Measurements from ENCODE around the gene KCTD3.

KCTD3 gene

DNA sequence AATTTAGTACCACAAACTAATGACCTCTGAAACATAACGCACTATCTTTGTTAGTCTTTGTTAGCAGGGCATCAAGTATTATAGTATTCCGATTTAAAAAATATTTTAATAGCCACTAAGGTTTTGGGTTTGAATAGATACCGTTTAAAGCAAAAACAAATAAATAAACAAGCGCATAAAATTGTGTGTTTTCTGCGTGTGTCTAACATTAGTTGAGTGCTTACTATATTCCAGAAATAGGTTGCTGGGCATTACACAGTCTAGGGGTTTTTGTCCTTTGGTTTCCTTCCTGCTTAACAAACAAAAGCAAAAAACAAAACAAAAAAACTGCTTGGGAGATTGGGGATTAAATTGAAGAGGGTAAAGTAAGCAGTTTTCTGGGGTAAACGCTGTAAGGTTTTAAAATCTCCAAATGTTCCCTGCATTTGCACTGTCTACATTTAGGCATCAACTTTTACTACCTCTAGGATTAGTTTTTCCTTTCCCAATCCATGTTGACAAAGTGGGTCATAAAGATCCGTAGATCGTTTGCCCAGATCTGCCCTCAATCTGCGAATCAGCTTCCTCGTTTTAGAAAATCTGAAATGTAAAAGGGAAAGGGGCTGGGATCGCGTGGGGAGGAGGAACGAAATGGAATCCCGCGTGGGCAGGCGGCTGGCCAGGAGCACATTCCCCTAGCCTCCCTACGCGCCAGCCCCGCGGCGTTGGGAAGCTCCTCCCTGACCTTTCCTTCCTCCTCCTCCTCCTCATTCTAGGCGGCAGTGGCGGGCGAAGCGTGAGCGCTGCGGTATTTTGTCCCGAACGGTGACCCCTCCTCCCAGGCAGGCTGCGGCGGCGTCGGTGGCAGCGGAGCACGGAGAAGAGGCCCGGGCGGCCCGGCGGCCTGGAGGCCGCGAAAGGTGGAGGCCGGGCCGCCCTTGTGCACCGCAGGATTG lies at the start of gene KCTD3:
KCTD3 (plus strand) TSS at position 749 of the 935 bp plus-strand sequence. CDS start 382 bp downstream, outside the sequence.
- peak; percentile 44 for DNase-seq (ENCODE audit: extremely low read depth, low read depth)
- TF ChIP-seq, protein P1, sequence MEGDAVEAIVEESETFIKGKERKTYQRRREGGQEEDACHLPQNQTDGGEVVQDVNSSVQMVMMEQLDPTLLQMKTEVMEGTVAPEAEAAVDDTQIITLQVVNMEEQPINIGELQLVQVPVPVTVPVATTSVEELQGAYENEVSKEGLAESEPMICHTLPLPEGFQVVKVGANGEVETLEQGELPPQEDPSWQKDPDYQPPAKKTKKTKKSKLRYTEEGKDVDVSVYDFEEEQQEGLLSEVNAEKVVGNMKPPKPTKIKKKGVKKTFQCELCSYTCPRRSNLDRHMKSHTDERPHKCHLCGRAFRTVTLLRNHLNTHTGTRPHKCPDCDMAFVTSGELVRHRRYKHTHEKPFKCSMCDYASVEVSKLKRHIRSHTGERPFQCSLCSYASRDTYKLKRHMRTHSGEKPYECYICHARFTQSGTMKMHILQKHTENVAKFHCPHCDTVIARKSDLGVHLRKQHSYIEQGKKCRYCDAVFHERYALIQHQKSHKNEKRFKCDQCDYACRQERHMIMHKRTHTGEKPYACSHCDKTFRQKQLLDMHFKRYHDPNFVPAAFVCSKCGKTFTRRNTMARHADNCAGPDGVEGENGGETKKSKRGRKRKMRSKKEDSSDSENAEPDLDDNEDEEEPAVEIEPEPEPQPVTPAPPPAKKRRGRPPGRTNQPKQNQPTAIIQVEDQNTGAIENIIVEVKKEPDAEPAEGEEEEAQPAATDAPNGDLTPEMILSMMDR (IDR thresholded peaks at IDR 0.05; ENCODE audit: low read depth, low read length) = no peak; the same call in 1 of the 2 replicates

DNA sequence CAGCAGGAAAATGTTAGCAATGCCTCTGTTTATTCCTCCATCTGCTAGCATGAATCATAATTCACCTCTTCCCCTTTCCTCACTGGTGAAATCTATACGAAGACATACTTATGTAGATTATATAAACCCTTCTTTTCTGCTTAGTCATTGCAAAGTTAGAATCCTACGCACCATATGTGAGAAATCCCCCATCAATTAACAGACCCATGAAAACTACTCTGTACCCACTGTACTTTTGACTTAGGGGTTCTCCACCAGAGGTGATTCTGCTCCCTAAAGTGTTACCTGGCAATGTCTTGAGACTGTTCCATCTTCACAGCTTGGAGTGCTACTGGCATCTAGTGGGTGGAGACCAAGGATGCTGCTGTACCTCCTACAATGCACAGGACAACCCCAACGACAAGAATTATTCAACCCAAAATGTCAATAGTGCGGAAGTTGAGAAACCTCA lies 49.6 kb upstream of the KCTD3 start:
- DNase-seq (ENCODE audit: extremely low read depth, low read depth) = peak; percentile 25
- TF ChIP-seq, protein P1 (IDR thresholded peaks at IDR 0.05; ENCODE audit: low read depth, low read length) = peak; percentile 56

DNA sequence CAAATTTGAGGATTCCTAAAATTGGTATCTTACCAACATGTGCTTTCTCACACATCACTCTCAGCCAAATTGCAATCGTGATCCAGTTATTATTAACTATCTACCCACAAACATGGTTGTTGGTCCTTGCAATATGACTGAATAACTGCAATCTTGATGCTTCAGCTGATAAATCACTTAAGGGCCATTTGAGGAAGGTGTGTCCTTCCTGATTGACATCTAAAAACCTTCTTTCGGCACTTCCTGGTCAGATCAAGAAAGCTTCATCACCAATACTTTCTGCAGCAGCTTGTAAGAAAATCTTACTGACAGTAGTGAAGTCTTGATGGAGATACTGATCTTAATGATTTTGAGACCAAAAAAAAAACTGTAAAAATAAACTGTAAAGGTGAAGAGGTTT lies 48.5 kb upstream of the KCTD3 start:
- no peak for DNase-seq (ENCODE audit: extremely low read depth, low read depth)
- TF ChIP-seq, protein P1 (IDR thresholded peaks at IDR 0.05; ENCODE audit: low read depth, low read length) = no peak

DNA sequence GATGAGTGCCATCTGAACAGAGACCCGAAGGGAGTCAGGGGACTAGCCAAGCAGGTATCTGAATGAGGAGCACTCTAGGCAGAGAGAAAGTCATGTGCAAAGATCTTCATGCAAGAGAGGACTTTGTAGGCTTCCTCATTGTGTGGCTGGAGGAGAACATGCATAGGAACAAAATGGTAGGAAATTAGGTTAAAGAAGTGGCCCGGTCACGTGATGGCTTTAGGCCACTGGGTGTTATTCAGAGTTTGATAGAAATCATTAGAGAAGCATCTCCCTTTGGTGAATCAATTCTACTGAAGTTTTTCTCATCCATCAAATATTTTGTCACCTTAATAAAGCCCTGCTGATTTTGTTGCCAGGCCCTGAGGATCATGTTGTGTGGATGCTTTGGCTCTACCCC lies 45.8 kb upstream of the KCTD3 start:
- no peak for DNase-seq (ENCODE audit: extremely low read depth, low read depth)
- TF ChIP-seq, protein P1 (IDR thresholded peaks at IDR 0.05; ENCODE audit: low read depth, low read length) = no peak

DNA sequence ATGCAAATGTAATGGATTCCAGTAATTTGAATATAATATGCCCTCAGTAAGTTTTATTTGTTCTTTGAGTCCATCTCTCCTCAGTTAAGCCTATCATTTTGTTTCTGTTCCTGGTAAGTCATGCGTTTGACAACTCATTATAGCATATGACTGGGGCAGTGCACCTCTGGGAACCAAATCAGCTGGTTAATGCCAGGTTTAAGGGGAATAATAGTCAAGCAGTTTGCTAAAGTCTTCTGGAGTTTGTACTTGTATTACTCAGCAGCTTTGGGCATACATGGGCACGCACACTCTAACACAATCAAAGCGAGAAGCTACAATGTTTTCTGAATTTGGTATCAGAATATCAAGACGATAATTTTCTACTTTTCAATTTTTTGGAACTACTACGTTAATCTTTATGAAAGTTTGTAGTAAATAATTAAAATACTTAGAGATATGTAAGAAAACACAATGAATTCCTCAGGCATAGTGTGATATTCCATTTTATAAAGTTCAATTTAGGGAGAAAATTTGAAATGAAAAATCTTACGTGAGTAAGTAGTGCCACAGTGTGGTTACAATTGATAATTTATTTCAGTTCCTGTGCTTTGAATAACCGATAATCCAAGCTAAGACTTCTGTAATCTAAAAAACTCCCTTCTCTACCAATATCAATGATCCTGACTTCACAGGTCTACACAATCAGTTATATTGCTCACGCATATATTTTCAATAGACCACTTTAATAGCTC lies 43.8 kb upstream of the KCTD3 start:
- TF ChIP-seq, protein P1 (IDR thresholded peaks at IDR 0.05; ENCODE audit: low read depth, low read length) = peak; percentile 29
- no peak for DNase-seq (ENCODE audit: extremely low read depth, low read depth)

DNA sequence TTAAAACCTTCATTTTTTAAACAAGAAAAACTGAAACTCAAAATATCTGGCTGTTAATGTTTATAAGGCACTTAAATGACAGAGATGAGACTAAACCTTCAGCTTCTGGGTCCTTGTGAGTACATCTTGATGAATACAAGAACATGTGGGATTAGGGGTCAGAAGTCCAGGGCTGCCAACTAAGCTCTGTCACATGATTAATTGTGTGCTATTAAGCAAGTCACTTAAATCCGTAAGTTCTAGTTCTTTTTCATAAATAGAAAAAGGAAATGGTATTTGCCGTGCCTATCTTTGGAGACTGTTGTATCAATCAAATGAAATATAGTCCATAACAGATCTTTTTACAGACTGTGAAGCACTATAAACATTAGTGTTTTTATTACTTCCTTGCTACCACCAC lies 43.2 kb upstream of the KCTD3 start:
- no peak for DNase-seq (ENCODE audit: extremely low read depth, low read depth)
- TF ChIP-seq, protein P1 (IDR thresholded peaks at IDR 0.05; ENCODE audit: low read depth, low read length) = no peak

All from AG09319 (cell line).